GM18951 (cell line): Measurements from ENCODE around the gene GRIK5.

ENCODE experiments used
- POLR2A ChIP-seq: IDR thresholded peaks from 4 replicates; pipeline ENCODE4 v1.6.1; 2011; ENCODE audit warnings: mild to moderate bottlenecking; ENCODE audit not compliant: insufficient read length, insufficient read depth; ENCODE audit errors: extremely low read depth
- in situ Hi-C: fragments of 300-500 bp; cut with MboI; formaldehyde crosslinking; loops from one replicate; pipeline ENCODE4 v1.12.0; 2022; ENCODE audit warnings: low sequenced_read_pairs, mixed read lengths, inconsistent platforms; ENCODE audit not compliant: unreplicated experiment

Gene GRIK5

DNA sequence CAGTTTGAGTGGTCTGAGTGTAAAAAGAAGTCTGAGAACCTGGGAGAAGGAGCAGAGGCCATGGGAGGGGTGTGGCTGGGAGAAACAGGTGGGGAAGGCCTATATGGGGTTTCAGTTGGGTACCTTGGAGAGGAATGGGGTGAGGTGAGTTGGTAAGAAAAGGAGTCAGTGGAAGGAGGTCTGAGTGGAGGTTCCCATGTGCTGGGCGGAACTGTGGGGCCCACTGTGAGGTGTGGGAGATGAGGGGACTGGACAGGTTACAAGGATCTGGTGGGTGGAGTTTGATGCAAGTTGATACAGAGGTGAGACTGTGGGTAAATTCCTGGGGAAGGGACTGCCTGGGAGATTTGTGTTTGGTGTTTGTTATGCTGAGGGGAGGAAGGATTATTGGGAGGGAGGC, 8.1 kb upstream of the GRIK5 start:
- in situ Hi-C loops: no loop called here
- no peak for TF ChIP-seq POLR2A

DNA sequence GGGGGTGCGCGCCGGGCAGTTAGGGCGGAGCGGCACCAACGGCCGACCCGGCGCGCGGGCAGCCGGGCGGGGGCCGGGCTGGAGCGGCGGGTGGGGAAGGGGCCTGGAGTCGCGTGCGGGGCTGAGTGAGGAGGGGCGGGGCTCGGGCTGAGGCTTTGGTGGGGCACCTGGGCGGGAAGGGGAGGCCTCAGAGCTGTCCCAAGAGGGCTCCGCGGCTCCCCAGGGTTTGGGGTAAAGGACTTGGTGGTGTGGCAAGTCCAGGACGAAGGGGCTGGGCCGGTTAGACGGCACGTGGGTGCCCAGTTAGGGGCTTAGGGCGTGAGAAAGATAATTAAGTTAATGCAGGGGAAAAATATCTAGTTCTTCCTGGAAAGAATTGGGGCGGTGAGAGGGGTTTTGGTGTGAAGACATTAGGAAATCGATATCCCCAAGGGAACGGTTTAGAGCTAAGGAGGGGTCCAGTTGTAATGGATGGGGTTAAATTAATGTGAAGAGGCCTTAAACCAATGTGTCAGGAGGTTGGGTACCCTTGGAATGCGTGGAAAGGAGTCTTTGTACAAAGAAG, 6.5 kb upstream of the GRIK5 start:
- in situ Hi-C loops: no loop called here
- TF ChIP-seq POLR2A: no peak

DNA sequence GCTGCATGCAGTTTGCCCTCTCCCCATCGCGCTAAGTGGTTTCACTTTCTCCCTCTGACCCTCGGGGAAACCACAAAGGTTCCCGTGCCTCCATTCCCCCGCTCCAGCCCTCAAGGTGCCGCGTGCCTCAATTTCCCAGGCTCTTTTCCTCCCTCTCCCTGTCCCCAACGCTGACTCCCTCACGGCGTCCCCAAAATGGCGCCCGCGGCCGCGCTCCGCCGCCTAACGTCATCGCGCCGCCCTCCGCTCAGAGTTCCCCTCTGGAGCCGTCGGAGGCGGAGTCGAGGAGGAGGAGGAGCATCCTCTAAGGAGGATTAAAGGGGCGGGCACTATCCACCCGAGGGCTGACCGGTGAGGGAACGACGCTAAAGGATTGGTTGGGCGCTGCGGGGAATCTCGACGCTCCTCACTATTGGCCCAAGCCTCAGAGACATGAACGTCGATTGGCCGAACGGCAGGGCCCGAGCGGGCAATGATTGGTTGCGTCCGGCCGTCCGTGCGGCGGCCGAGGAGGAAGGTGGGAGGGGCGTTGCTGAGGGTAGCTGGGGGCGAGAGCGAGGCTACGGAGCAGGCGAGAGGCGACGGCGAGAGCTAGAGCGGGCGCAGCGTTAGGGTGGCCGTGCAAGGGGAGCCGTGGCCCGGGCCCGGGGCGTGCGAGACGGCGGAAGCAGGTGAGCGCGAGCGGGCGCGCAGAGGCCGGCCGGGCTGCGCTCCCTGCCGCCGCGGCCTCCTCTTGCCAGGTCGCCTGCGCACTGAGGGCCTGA, 5.8 kb upstream of the GRIK5 start, which contains the start of gene ZNF574:
ZNF574 (plus strand) TSS at position 551 of the 764 bp plus-strand sequence. CDS start 2,441 bp downstream, outside the sequence.
- peak; percentile 85 for TF ChIP-seq POLR2A
- in situ Hi-C loops: no loop called here

DNA sequence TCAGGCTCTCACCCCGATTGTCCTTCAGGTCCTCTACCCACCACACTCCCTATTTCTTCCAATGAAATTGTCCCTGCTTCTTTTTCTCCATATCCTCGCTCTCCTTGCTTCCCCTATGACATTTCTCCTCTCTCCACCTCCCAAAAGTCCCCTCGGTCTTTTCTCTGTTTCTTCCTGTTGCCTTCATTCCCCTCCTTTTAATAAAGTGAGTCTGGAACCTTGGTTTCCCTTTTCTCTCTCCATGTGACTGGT, 5.3 kb upstream of the GRIK5 start:
- in situ Hi-C loops: no loop called here
- no peak for TF ChIP-seq POLR2A

DNA sequence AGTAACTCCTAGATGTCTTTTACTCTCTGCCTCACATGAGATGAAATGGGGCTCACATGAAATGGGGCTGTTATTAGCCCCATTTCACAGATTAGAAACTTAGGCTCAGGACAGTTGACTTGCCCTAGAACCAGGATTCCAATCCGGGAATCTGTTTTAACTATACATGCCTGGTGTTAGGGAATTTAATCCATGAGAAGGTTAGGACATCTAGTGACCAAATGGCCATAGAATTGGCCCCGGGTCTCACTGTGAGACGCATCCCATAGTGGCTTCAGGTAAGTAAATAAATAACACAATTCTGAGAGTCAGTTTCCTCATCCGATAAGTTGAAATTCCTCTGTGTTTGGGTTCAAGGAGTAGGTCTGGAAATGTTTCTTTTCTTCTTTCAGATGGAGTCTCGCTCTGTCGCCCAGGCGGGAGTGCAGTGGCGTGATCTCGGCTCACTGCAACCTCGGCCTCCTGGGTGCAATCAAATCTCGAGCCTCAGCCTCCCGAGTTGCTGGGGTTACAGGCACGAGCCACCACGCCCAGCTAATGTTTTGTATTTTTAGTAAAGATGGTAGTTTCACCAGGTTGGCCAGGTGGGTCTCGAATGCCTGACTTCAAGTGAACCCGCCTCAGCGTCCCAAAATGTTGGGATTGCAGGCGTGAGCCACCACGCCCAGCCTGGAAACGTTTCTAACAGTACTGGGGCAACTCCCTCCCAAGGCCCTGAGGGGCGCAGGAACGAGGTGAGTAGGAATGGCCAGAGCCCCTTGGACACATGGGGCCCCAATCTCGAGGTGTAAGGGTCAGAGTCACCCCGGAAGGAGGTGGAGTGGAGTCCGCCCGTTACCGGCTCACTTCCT, 4.7 kb upstream of the GRIK5 start:
- in situ Hi-C loops: no loop called here
- TF ChIP-seq POLR2A: no peak

DNA sequence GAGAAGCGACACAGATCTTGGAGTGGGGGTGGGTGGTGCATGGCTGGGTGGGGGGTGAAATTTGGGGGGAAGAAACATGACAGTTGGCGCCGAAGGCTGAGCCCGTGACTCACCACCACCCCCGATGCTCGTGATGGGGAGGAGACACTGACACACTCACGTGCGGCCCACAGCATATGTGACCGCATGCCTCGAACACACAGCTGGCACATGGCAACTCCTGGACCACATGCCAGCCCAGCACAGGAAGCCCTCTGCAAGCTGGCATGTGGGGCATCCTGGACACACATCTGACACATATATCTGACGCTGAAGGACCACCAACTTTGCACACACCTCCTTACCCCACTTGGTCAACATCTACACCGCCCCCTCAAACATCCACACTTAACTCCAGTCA, 1.2 kb upstream of the GRIK5 start:
- no peak for TF ChIP-seq POLR2A
- in situ Hi-C loops: no loop called here

DNA sequence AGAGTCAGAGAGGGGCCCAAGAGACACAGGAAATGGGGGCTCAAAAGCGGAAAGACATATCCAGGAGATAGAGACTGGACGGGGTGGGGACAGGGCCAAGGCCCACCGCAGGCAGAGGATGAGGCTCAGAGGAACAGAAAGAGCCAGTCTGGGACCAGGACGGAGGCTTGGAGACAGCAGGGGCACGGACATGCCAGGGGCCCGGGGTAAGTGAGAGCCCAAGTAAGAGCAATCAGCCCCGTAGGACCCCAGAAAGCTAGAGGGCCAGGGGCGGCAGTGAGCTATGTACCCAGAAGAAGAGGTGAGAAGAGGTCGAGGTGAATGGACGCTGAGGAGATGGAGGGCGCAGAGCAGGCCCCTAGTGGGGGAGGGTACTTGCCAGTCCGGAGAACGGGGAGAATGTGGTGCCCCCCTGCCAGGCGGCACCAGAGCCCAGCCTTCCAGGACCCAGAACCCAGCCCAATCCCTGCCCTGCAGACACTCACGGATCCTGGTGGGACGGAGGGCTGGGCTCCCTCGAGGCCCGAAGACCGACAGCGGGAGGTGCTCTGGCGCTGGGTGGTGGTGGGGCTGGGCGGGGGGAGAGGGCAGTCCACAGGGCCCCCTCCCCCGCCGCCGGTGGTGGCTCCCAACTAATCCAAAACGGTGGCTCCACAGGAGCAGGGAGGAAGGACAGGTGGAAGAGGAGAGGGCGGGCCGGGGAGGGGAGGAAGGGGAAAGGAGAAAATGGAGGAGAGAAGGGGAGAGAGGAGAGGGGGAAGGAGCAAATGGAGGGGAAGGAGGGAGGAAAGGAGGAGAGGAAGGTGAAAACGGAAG, 1.0 kb downstream of the GRIK5 start:
- in situ Hi-C loops: no loop called here

DNA sequence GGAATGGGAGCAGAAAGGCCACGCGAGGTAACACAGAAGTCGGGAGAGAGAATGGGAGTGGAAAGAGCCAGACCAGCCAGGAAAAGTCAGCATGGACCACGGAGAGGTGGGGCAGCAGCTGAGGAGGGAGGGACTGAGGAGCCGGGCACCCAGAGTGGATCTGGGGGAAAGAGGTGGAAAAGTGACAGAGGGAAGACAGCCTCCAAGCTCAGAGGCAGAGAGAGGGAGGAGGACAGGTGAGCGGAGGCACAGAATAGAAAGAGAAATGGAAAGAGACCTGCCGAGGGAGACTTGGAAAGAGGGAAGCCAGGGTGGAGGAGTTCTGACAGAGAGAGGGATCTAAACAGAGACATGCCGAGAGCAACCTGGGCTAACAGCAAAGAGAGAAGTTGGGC, 1.6 kb downstream of the GRIK5 start:
- in situ Hi-C loops: no loop called here
- no peak for TF ChIP-seq POLR2A

More for the DNA sequence above, 1.0 kb downstream of the GRIK5 start:
- TF ChIP-seq POLR2A: no peak

DNA sequence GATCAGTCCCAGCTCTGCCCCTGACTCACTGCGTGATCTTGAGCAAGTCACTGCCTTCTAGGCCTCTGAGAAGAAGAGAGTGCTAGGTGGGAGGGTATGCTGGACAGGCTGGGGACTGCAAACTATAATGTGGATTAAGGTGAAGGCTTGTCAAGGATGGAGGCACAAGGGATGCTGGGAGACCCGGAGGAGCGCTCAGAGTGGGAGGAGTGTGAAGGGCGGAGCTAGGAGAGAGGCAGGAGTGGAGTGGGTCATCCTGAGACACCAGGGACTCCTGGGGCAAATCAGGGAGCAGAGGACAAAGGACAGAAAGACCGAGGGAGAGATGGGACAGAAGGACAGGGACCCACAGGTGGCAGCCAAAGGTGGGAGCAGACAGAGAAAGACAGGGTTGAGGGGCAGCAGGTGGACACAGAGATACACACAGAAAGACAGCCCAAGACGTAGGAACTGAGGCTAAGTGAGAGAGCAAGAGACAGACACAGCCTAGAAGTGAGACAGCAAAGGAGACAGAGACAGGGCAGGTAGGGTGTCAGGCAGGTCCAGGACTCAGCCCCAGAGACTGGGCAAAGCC, 2.6 kb downstream of the GRIK5 start:
- in situ Hi-C loops: no loop called here
- no peak for TF ChIP-seq POLR2A

DNA sequence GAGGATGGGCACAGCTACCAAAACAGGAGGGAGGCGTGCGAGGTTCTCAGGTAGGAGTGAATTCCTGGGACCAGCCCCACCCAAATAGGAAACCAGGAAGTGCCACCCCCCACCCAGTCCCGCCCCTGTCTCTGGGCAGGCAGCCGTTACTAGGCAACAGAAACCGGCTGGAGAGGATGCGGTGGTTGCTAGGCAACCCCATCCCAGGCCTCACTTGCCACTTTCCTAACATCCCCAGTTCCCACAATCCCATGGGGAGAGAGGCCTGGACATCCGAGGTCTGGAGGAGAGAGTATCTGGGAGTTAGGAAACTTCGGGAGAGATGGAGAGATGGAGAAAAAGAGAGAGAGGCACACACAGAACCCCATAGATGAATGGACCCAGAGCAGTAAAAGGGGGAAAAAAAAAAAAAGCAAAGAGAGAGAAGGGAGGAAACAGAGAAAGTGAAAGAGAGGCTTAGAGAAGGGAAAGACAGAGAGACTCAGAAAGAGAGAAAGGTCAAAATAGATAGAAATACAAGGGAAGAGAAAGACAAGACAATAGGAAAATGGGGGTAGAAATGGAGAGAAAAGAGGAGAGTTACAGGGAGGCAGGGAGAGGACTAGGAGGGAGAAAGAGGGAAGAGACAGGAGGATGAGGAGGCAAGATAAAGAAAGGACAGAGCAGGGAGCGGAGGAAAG, 3.8 kb downstream of the GRIK5 start:
- no peak for TF ChIP-seq POLR2A
- in situ Hi-C loops: no loop called here

DNA sequence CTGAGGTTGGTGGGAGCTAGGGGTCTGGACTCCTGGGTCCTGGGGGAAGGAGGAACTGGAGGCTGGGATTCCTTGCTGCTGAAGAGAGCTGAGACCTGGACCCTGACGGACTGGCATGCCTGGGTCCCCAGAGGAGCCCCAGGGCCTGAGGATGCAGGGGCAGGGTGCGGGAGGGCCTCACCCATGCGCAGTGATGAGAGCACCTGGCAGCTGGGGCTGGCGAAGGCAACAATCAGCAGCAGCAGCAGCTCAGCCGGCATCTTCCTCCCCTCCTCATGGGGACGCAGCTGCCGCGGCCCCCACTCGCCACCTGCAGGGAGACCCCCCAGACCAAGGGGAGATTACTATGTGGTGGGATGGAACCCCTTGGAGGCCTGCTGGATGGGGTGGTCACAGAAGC, 4.5 kb downstream of the GRIK5 start:
- no peak for TF ChIP-seq POLR2A
- in situ Hi-C loops: no loop called here

DNA sequence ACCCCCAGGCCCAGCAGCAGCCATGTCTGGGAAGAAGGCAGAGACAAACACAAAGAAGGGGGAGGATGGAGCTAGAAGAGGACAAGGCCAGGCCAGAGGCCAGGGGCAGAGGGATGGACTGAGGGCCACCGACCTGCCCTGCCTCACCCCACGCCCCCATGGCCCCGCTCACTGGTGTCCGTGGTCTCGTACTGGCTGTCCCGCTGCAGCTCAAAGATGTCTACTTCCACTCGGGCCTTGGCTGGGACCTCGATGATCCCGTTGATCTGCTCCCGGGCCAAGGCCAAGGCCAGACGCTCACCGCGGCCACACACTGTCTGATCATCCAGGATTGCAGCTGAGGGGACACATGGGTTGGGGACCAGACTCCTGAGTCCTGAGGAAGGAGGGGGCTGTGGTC, 5.0 kb downstream of the GRIK5 start:
- no peak for TF ChIP-seq POLR2A

More for the DNA sequence above, 5.0 kb downstream of the GRIK5 start:
- in situ Hi-C loops: no loop called here
